ENCODE results near the gene PROZ.
"Not testable (repeated sequence)": the region's sequence is repeated elsewhere in the genome, so short reads cannot be mapped to it uniquely, and the experiment has no call there.

The PROZ gene, protein sequence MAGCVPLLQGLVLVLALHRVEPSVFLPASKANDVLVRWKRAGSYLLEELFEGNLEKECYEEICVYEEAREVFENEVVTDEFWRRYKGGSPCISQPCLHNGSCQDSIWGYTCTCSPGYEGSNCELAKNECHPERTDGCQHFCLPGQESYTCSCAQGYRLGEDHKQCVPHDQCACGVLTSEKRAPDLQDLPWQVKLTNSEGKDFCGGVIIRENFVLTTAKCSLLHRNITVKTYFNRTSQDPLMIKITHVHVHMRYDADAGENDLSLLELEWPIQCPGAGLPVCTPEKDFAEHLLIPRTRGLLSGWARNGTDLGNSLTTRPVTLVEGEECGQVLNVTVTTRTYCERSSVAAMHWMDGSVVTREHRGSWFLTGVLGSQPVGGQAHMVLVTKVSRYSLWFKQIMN

DNA sequence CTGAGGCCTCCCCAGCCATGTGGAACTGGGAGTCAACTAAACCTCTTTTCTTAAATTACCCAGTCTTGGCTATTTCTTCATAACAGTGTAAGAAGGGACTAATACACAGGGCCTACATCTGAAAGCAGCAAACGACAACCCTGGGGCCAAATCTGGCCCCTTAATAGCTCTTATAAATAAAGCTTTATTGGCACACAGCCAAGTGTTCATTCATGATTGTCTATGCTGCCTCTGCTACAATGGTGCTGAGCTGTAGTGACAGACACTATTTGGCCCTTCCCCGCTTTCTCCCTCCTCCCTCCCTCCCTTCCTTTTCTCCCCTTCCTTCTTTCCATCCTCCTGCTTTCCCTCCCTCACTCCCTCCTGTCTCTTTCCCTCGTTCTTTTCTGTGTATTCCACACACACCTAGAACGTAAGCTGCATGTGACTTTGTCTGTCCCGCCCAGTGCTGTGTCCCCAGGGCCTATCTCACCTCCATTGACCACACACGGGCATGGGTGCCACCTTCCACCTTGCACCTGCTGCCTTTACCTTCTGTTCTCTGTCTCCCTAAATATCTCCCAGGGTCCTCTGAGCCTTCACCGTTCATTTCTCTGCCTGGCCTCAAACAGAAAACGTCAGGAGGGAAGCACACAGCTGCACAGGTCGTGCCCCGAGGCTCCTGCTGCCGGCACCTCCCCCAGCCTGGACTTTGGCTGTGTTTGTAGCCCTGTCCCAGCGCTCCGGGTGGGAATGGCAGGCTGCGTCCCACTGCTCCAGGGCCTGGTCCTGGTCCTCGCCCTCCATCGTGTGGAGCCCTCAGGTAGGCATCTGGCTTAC, at the start of gene PROZ:
Gene PROZ, plus strand, starts transcription at position 720 of the 819 bp plus-strand sequence. Its CDS starts 13 bp downstream, at position 733.
- DNase-seq, result no peak

- DNase-seq, result no peak
Measured at GRCh38 chr13:113109151-113110047, 49.0 kb upstream of the PROZ start.

DNA sequence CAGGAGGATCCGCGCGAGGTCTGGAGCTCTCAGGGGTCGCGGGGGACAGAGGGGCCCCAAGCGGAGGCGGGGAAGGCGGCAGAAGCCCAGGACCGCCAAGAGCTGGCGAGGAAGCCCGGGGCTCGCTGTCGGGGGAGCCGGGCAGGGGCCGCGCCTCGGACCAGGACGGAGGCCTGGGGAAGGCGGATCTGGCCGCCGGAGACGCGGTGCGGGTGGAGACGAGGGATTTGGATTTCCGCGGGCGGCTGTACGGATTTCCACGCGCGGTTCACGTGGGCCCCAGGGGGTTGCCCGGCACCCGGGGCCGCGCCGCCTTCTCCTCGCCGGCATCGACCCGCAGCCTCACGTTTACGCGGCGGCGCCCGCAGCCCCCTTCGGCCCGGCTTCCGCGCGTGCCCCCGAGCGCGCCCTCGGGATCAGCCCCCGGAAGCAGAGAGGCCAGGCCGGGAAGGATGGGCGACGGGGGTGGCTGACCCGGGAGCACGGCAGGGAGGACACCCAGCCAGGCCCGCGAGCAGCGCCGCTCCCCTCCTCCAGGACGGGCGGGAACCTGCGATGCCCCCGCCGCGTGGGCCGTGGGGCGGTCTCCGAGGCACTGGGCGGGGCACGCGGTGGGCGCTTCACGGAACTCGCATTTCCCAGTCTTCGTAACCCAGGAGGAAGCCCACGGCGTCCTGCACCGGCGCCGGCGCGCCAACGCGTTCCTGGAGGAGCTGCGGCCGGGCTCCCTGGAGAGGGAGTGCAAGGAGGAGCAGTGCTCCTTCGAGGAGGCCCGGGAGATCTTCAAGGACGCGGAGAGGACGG, 48.2 kb upstream of the PROZ start:
- DNase-seq, result no peak

- no peak for DNase-seq
Measured at GRCh38 chr13:113110852-113111315, 47.6 kb upstream of the PROZ start.

DNA sequence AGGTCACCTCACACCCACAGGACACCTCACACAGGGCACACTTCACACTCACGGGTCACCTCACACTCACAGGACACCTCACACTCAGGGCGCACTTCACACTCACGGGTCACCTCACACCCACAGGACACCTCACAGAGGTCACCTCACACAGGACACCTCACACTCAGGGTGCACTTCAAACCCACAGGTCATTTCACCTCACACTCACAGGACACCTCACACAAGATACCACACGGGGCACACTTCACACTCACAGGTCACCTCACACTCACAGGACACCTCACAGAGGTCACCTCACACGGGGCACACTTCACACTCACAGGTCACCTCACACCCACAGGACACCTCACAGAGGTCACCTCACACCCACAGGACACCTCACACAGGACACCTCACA, 46.6 kb upstream of the PROZ start:
- DNase-seq, result not testable (repeated sequence)

DNA sequence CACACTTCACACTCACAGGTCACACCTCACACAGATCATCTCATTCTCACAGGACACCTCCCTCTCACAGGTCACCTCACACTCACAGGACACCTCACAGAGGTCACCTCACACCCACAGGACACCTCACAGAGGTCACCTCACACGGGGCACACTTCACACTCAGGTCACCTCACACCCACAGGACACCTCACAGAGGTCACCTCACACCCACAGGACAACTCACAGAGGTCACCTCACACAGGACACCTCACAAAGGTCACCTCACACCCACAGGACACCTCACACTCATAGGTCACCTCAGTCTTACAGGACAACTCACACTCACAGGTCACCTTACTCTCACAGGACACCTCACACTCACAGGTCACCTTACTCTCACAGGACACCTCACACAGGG, 46.0 kb upstream of the PROZ start:
- DNase-seq, result not testable (repeated sequence)

DNA sequence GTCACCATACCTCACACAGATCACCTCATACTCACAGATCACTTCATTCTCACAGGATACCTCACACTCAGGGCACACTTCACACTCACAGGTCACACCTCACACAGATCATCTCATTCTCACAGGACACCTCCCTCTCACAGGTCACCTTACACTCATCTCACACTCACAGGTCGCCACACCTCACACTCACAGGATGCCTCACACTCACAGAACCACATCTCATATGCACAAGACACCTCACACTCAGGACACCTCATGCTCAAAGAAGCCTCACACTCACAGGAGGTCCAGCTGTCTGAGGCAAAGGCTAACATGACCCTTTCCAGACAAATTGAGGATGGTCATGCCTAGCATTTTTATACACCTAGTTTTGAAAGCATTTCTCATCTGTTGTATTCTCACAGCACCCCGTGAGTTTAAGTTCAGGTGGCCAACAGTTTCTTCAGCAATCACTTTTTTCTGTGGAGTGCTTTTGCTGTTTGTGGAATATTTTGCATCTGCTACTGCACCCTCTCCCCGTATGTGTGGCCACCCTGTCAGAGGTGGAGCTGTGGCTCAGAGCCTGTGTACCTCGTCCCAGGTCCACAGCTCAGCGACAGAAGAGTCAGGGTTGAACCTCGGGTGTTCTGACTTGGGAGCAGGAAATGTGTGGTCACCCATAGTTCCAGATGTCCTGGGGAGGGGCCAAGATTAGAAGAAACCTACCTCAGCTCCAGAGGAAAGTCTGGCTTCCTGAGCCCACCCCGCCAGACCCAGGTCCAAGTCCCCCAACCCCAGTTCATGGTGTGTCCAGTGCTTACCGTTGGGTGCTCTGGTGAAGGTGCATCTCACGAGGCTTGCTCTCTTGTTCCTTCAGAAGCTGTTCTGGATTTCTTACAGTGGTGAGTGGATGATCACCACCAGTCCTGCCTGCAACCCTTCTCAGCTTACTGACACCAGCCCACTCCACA, 45.3 kb upstream of the PROZ start:
- DNase-seq, result no peak

GRCh38 chr13:113113846-113114271, 44.6 kb upstream of the PROZ start:
- DNase-seq, result no peak

DNA sequence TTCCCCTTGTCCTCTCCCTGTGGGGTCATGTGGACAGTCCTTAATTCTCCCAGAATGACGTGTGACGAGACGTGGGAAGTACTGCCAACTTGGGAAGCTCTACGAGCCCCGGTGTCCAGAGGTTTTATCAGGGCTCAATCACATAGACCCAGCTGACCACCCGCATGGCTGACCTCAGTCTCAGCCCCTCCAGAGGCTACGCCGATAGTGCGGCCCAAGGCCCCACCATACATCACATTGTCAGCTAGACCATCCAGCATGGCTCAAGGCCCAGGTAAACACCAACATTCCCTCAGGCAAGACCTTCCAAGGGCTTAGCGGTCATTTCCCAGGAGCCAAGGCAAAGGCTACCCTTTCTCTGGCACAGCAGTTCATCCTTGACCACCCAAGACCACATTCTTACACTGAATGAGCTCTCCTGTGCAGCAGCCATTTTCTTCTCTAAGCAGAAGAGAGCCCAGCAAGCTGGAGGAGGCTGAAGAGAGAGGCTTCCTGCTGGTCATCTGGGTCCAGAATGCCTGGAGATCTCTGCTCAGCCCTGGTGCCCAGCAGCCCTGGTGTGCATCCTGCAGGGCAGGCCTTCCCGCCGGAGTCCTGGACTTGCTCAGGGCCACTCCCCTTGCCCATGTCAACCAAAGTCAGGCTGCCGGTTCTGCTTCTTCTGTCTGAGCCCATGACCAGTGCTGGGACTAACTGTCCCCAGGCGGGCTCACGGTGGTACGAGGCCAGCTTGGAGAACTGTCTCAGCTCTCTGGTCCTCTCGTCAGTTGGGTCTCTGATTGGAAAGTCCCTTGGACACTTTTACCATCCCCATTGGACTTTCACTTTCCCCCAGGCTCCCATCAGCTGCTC, 43.7 kb upstream of the PROZ start:
- DNase-seq, result no peak

DNA sequence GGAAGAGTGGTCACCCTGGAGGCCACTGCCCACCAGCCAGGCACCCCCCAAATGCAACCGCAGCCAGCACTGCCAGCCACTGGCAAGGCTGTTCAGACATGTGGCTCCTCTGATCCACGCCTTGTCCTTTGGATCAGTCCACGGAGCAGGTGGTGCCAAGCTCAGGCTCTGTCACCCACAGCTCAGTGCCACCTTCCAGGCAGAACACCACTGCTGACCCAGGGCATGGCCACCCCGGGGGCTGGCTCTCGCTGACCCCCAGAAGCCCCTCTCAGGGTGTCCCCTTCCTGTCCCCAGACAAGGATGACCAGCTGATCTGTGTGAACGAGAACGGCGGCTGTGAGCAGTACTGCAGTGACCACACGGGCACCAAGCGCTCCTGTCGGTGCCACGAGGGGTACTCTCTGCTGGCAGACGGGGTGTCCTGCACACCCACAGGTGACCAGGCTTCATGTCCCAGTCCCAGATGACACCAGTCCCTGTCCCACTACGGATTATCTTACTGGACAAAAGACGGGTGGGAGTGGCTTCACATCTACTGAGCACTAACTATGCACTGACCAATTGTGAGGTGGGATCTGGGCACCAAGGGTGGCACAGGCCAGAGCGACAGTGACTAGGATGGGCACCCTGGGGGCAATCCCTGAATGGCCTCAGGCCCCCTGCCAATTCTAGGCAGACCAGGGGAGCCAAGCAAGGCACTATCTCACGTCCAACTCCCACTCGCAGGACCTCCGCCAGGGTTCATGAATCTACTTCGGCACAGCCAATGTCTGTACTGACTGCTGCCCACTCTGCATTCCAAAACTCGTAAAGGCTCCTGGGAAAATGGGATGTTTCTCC, 42.9 kb upstream of the PROZ start:
- DNase-seq, result no peak

DNA sequence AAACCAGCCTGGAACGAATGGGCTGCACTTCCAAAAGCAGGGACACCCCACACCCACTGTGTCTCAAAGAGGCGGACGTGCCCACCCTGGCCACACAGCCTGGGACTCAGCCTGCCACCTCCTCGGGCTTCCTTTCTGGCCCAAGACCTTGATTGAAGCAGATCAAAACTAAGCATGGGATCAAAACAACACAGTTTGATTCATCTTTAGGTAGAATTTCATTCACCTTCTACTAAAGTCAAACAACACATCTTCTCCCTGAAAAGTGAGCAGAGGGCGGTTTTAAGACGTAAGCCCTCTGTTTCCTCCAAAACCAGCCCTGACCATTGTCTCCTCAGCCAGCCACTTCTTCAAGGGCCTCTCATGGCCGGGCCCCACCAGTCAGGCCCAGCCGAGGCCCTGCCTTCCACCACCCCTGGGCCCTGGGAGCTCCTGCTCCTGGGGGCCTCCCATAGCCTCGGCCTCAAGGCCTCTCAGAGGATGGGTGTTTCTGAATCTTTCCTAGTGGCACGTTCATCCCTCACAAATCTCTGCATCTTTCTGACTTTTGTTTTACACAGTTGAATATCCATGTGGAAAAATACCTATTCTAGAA, 42.1 kb upstream of the PROZ start:
- no peak for DNase-seq

DNA sequence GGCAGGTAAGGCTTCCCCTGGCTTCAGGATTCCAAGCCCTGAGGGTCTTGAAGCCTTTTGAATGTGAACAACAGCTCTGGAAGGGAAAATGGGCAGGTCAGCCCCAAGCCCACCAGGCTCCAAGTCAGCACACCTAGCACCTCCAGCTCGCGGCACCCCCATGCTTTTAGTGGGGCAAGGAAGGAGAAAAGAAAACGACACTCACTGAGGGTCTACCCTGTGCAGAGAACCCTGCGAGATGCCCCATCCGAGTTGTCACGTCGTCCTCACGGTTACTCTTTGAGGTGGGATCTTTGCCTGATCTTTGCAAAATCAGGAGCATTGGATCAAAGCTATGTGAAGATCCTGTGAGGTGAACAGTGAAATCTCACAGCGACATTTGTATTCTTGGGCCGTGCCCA, 41.6 kb upstream of the PROZ start:
- DNase-seq, result no peak

DNA sequence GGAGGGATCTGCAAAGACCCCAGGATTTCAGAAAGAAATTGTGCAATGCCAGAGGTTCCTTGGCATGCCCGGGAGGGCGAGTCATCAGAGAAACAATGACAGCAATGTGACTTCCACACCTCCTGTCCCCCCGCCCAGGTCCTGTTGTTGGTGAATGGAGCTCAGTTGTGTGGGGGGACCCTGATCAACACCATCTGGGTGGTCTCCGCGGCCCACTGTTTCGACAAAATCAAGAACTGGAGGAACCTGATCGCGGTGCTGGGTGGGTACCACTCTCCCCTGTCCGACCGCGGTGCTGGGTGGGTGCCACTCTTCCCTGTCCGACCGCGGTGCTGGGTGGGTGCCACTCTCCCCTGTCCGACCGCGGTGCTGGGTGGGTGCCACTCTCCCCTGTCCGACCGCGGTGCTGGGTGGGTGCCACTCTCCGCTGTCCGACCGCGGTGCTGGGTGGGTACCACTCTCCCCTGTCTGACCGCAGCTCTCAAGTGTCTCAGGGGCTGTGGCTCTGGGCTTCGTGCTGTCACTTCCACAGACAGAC, 41.0 kb upstream of the PROZ start:
- no peak for DNase-seq

GRCh38 chr13:113117911-113118260, 40.6 kb upstream of the PROZ start:
- no peak for DNase-seq

DNA sequence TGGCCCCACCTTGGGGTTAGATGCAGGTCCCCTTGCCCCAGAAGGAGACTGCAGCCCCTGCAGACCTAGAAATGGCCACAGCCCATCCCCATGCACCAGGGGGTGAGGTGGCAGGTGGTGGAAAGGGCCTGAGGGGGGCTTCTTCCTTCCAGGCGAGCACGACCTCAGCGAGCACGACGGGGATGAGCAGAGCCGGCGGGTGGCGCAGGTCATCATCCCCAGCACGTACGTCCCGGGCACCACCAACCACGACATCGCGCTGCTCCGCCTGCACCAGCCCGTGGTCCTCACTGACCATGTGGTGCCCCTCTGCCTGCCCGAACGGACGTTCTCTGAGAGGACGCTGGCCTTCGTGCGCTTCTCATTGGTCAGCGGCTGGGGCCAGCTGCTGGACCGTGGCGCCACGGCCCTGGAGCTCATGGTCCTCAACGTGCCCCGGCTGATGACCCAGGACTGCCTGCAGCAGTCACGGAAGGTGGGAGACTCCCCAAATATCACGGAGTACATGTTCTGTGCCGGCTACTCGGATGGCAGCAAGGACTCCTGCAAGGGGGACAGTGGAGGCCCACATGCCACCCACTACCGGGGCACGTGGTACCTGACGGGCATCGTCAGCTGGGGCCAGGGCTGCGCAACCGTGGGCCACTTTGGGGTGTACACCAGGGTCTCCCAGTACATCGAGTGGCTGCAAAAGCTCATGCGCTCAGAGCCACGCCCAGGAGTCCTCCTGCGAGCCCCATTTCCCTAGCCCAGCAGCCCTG, 40.0 kb upstream of the PROZ start:
- no peak for DNase-seq

DNA sequence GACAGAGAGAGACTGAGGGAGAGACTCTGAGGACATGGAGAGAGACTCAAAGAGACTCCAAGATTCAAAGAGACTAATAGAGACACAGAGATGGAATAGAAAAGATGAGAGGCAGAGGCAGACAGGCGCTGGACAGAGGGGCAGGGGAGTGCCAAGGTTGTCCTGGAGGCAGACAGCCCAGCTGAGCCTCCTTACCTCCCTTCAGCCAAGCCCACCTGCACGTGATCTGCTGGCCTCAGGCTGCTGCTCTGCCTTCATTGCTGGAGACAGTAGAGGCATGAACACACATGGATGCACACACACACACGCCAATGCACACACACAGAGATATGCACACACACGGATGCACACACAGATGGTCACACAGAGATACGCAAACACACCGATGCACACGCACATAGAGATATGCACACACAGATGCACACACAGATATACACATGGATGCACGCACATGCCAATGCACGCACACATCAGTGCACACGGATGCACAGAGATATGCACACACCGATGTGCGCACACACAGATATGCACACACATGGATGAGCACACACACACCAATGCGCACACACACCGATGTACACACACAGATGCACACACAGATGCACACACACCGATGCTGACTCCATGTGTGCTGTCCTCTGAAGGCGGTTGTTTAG, 39.2 kb upstream of the PROZ start:
- no peak for DNase-seq

DNA sequence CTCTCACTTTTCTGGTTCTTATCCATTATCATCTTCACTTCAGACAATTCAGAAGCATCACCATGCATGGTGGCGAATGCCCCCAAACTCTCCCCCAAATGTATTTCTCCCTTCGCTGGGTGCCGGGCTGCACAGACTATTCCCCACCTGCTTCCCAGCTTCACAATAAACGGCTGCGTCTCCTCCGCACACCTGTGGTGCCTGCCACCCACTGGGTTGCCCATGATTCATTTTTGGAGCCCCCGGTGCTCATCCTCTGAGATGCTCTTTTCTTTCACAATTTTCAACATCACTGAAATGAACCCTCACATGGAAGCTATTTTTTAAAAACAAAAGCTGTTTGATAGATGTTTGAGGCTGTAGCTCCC, 38.6 kb upstream of the PROZ start:
- no peak for DNase-seq
